KMS-11 (cell line): ENCODE results near the gene ATP6V1B1.

Source experiments
- H2AFZ ChIP-seq: fragments of 200-600 bp; sonication (generic); 2 replicates; pipeline ENCODE4 v1.6.1; 2016; ENCODE audit warnings: antibody characterized with exemption, mixed run types, low read depth
- H3K27ac ChIP-seq: fragments of 200-600 bp; sonication (generic); 2 replicates; pipeline ENCODE4 v1.6.1; 2016; ENCODE audit warnings: mild to moderate bottlenecking, mixed run types
- H3K27me3 ChIP-seq: fragments of 200-600 bp; sonication (generic); 2 replicates; pipeline ENCODE4 v1.6.1; 2017; ENCODE audit warnings: mild to moderate bottlenecking, low read depth, mixed run types, moderate library complexity; ENCODE audit not compliant: insufficient read depth
- H3K36me3 ChIP-seq: fragments of 200-600 bp; sonication (generic); 2 replicates; pipeline ENCODE4 v1.6.1; 2017; ENCODE audit warnings: mild to moderate bottlenecking, mixed run types; ENCODE audit not compliant: insufficient read depth
- H3K4me1 ChIP-seq: fragments of 200-600 bp; sonication (generic); 2 replicates; pipeline ENCODE4 v1.6.1; 2016; ENCODE audit warnings: mild to moderate bottlenecking, low read depth, mixed run types; ENCODE audit not compliant: poor library complexity, severe bottlenecking
- H3K4me2 ChIP-seq: fragments of 200-600 bp; sonication (generic); 2 replicates; pipeline ENCODE4 v1.7.0; 2016; ENCODE audit warnings: mild to moderate bottlenecking, mixed run types
- H3K4me3 ChIP-seq: fragments of 200-600 bp; sonication (generic); IDR thresholded peaks from 2 replicates; pipeline ENCODE4 v1.6.1; 2017; ENCODE audit warnings: low read depth, low read length, mixed read lengths; ENCODE audit not compliant: insufficient read depth
- H3K79me2 ChIP-seq: fragments of 200-600 bp; sonication (generic); 2 replicates; pipeline ENCODE4 v1.6.1; 2016; ENCODE audit warnings: low read depth, mixed run types; ENCODE audit not compliant: insufficient read depth
- H3K9ac ChIP-seq: fragments of 200-600 bp; sonication (generic); 2 replicates; pipeline ENCODE4 v1.6.1; 2016; ENCODE audit warnings: mild to moderate bottlenecking, mixed run types
- H4K20me1 ChIP-seq: fragments of 200-600 bp; sonication (generic); 2 replicates; pipeline ENCODE4 v1.6.1; 2016; ENCODE audit warnings: mild to moderate bottlenecking, mixed run types; ENCODE audit not compliant: insufficient read depth
- CTCF ChIP-seq: fragments of 200-600 bp; sonication (generic); conservative IDR thresholded peaks from 2 replicates; pipeline ENCODE4 v1.6.1; 2017; ENCODE audit warnings: low read depth, mild to moderate bottlenecking, antibody characterized with exemption, low read length, moderate library complexity, mixed read lengths

The ATP6V1B1 gene

GRCh38 chr2:71000780-71001591 lies 65.3 kb downstream of the ATP6V1B1 start:
- Histone ChIP-seq H3K27ac (no peak overlapping the region), H3K4me3 (peak overlapping the region; percentile 92), H3K4me2 (peak overlapping the region; percentile 74), H3K9ac (peak overlapping the region; percentile 35; the same call in 1 of the 2 replicates), H3K27me3 (no peaks in the 10 kb centered on the region), H3K36me3 (no peaks in the 10 kb centered on the region), H3K79me2 (no peaks in the 10 kb centered on the region), H2AFZ (peak overlapping the region; percentile 98), H4K20me1 (no peaks in the 10 kb centered on the region), H3K4me1 (peaks cover 9% of the 10 kb centered on the region)
- peak; percentile 95 for TF ChIP-seq CTCF

GRCh38 chr2:71001592-71001927 lies 65.9 kb downstream of the ATP6V1B1 start:
- Histone ChIP-seq H3K4me3 (no peak overlapping the region), H3K27ac (no peak overlapping the region), H3K4me2 (peak overlapping the region; percentile 74; the same call in 1 of the 2 replicates), H3K9ac (no peak overlapping the region), H3K79me2 (no peaks in the 10 kb centered on the region), H2AFZ (peak overlapping the region; percentile 98), H4K20me1 (no peaks in the 10 kb centered on the region), H3K27me3 (no peaks in the 10 kb centered on the region), H3K4me1 (peaks cover 6% of the 10 kb centered on the region), H3K36me3 (no peaks in the 10 kb centered on the region)
- no peak for TF ChIP-seq CTCF

GRCh38 chr2:71001981-71002570 lies 66.4 kb downstream of the ATP6V1B1 start:
- no peaks in the 10 kb centered on the region for H3K27me3 ChIP-seq
- no peaks in the 10 kb centered on the region for H3K79me2 ChIP-seq
- H3K4me1 ChIP-seq, result peaks cover 6% of the 10 kb centered on the region
- no peaks in the 10 kb centered on the region for H3K36me3 ChIP-seq
- H3K4me3 ChIP-seq, result no peak overlapping the region
- peak overlapping the region; percentile 98; the same call in 1 of the 2 replicates for H2AFZ ChIP-seq
- no peak overlapping the region for H3K27ac ChIP-seq
- H4K20me1 ChIP-seq, result no peaks in the 10 kb centered on the region
- no peak overlapping the region for H3K9ac ChIP-seq
- H3K4me2 ChIP-seq, result no peak overlapping the region
- TF ChIP-seq CTCF, result no peak

GRCh38 chr2:71003396-71003795 lies 67.7 kb downstream of the ATP6V1B1 start:
- Histone ChIP-seq H3K79me2 (no peaks in the 10 kb centered on the region), H3K4me1 (peaks cover 6% of the 10 kb centered on the region), H3K9ac (no peak overlapping the region)

More at GRCh38 chr2:71003396-71003795, 67.7 kb downstream of the ATP6V1B1 start:
- Histone ChIP-seq H4K20me1 (no peaks in the 10 kb centered on the region), H3K27ac (no peak overlapping the region), H3K27me3 (no peaks in the 10 kb centered on the region), H2AFZ (no peak overlapping the region), H3K4me2 (no peak overlapping the region), H3K36me3 (no peaks in the 10 kb centered on the region), H3K4me3 (no peak overlapping the region)
- TF ChIP-seq CTCF, result no peak
